ENCODE data around the gene NANOS3. TPM values are rescaled to one million over a fixed set of nuclear protein-coding genes. Genes with fewer than 3 reads are reported as not detected.

The NANOS3 gene
- total and polyA plus RNA-seq, 9 of the 15 experiments (the other 6 are each of a cell fraction or from before 2014, with no cell fraction given) = not detected

DNA sequence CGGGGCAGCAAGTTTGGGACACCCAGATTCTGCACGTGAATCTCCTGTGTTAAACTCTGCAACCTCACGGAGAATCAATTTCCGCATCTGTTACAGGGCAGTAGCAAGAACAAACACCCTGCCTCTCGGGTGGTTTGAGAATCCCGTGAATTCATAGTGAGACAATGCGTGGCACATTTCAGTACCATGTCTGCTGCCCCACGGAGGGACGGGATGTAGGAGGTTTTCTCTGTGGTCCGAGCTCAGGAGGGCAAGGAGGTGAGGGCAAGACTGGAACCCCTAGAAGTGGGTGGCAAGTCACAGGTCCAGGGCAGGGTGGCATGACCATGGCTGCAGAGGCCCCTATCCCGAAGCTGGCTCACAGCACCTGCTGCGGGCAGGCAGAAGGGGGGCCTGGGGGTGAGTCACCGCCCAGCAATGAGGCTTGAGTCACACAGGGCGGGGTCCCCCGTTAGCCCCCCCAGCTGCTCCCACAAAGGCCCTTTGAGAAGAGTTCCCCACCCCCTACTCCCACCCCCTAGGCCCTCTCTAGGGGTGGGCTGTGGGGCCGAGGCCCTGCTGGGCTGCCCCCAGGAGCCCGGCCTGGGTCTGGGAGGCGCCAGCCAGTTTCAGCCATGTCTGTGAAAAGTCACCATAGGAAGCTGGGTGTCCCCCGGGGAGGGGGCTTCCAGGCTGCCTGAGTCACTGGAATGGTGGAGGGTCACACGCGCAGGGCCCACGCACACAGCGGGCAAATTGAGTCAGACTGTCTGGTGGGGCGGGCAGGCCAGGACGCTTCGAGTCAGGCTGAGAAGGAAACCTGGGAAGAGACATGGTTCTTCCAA lies 25.8 kb upstream of the NANOS3 start (continued):
- TF ChIP-seq, protein P1, sequence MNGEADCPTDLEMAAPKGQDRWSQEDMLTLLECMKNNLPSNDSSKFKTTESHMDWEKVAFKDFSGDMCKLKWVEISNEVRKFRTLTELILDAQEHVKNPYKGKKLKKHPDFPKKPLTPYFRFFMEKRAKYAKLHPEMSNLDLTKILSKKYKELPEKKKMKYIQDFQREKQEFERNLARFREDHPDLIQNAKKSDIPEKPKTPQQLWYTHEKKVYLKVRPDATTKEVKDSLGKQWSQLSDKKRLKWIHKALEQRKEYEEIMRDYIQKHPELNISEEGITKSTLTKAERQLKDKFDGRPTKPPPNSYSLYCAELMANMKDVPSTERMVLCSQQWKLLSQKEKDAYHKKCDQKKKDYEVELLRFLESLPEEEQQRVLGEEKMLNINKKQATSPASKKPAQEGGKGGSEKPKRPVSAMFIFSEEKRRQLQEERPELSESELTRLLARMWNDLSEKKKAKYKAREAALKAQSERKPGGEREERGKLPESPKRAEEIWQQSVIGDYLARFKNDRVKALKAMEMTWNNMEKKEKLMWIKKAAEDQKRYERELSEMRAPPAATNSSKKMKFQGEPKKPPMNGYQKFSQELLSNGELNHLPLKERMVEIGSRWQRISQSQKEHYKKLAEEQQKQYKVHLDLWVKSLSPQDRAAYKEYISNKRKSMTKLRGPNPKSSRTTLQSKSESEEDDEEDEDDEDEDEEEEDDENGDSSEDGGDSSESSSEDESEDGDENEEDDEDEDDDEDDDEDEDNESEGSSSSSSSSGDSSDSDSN (IDR thresholded peaks at IDR 0.05; ENCODE audit: borderline replicate concordance in 1 of 2, low read depth in 2 of 2, low read length in 2 of 2) = no peak
- no peak for TF ChIP-seq RBM25 (IDR thresholded peaks at IDR 0.05; ENCODE audit: low read depth, low read length, severe bottlenecking)
- TF ChIP-seq MIER1 (IDR thresholded peaks at IDR 0.05; ENCODE audit: low read depth) = no peak
- TF ChIP-seq YY1 (IDR thresholded peaks at IDR 0.05; ENCODE audit: borderline replicate concordance in 1 of 3, control insufficient read depth in 1 of 3, extremely low read depth in 1 of 3, insufficient read depth in 3 of 3, insufficient read length in 1 of 3, insufficient replicate concordance in 2 of 3, low read depth in 1 of 3, low read length in 2 of 3) = peak in 1 of 3 experiments; percentile 19
- TF ChIP-seq ZNF253 (CRISPR knock-in tag; conservative IDR thresholded peaks at IDR 0.05) = no peak
- TF ChIP-seq POLR2B (IDR thresholded peaks at IDR 0.05; ENCODE audit: low read depth, partially characterized antibody) = no peak
- TF ChIP-seq TCF3 (CRISPR knock-in tag; IDR thresholded peaks at IDR 0.05) = no peak; the same call in 1 of the 2 replicates
- no peak for TF ChIP-seq PTRF (tag; IDR thresholded peaks at IDR 0.05)
- TF ChIP-seq ZNF583 (CRISPR knock-in tag; IDR thresholded peaks at IDR 0.05) = 0 out of 2 replicates have a peak, but pooled peaks have one; percentile 9
- no peak for TF ChIP-seq NFATC3 (IDR thresholded peaks at IDR 0.05)
- TF ChIP-seq, protein P2, sequence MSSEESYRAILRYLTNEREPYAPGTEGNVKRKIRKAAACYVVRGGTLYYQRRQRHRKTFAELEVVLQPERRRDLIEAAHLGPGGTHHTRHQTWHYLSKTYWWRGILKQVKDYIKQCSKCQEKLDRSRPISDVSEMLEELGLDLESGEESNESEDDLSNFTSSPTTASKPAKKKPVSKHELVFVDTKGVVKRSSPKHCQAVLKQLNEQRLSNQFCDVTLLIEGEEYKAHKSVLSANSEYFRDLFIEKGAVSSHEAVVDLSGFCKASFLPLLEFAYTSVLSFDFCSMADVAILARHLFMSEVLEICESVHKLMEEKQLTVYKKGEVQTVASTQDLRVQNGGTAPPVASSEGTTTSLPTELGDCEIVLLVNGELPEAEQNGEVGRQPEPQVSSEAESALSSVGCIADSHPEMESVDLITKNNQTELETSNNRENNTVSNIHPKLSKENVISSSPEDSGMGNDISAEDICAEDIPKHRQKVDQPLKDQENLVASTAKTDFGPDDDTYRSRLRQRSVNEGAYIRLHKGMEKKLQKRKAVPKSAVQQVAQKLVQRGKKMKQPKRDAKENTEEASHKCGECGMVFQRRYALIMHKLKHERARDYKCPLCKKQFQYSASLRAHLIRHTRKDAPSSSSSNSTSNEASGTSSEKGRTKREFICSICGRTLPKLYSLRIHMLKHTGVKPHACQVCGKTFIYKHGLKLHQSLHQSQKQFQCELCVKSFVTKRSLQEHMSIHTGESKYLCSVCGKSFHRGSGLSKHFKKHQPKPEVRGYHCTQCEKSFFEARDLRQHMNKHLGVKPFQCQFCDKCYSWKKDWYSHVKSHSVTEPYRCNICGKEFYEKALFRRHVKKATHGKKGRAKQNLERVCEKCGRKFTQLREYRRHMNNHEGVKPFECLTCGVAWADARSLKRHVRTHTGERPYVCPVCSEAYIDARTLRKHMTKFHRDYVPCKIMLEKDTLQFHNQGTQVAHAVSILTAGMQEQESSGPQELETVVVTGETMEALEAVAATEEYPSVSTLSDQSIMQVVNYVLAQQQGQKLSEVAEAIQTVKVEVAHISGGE (CRISPR knock-in tag; IDR thresholded peaks at IDR 0.05) = no peak
- TF ChIP-seq, protein P3, sequence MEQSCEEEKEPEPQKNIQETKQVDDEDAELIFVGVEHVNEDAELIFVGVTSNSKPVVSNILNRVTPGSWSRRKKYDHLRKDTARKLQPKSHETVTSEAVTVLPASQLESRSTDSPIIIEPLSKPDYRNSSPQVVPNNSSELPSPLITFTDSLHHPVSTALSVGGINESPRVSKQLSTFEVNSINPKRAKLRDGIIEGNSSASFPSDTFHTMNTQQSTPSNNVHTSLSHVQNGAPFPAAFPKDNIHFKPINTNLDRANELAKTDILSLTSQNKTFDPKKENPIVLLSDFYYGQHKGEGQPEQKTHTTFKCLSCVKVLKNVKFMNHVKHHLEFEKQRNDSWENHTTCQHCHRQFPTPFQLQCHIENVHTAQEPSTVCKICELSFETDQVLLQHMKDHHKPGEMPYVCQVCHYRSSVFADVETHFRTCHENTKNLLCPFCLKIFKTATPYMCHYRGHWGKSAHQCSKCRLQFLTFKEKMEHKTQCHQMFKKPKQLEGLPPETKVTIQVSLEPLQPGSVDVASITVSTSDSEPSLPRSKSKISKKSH (CRISPR knock-in tag; IDR thresholded peaks at IDR 0.05) = no peak
- 0 out of 2 replicates have a peak, but pooled peaks have one; percentile 42 for TF ChIP-seq HMG20A (CRISPR knock-in tag; conservative IDR thresholded peaks at IDR 0.05)
- TF ChIP-seq NEUROD1 (IDR thresholded peaks at IDR 0.05; ENCODE audit: borderline replicate concordance, low read depth, low read length, partially characterized antibody) = peak; percentile 60
- TF ChIP-seq NR4A1 (CRISPR knock-in tag; IDR thresholded peaks at IDR 0.05) = no peak
- TF ChIP-seq NR4A1 (tag; IDR thresholded peaks at IDR 0.05) = no peak
- no peak for TF ChIP-seq MEIS2 (IDR thresholded peaks at IDR 0.05; ENCODE audit: partially characterized antibody)
- TF ChIP-seq L3MBTL2 (IDR thresholded peaks at IDR 0.05) = no peak
- TF ChIP-seq RFX5 (IDR thresholded peaks at IDR 0.05; ENCODE audit: low read depth, low read length) = no peak
